Omental fat pad (tissue), 4 donors: ENCODE measurements around the gene DAB2. TPM values are rescaled to one million over a fixed set of nuclear protein-coding genes. Genes with fewer than 3 reads are reported as not detected.

Experiments used
- ATAC-seq: fragments of 150-250 bp; one replicate; pipeline ENCODE4 v1.9.1; 2016; ENCODE audit warnings: mild to moderate bottlenecking, moderate library complexity; ENCODE audit not compliant: low FRiP score
- DNase-seq: peaks from one replicate; pipeline ENCODE4 v3.0.0-alpha.2; 2019; ENCODE audit warnings: low spot score
- CTCF ChIP-seq, 3 donors: fragments of 450-650 bp; IDR thresholded peaks; one replicate each; pipeline ENCODE4 v1.5.1; 2016 to 2017; ENCODE audit warnings: antibody characterized with exemption in 3 of 3, mild to moderate bottlenecking in 3 of 3, moderate library complexity in 2 of 3
- total RNA-seq, 4 donors: library from RNA; depleted of rRNA; stranded (reverse); fragments of >200 nt; gene quantifications; one replicate each; pipeline ENCODE4 v1.1.0, GENCODE V29; 2016

Gene DAB2
- total RNA-seq, 4 donors from 2014 or later, result 141 to 255 (median 171) TPM

GRCh38 chr5:39422728-39423285 lies 2.0 kb downstream of the DAB2 start:
- no peak for ATAC-seq
- TF ChIP-seq CTCF (IDR thresholded peaks at IDR 0.05), result no peak
- no peak for DNase-seq

GRCh38 chr5:39422036-39422606 lies 2.7 kb downstream of the DAB2 start:
- ATAC-seq, result no peak
- DNase-seq, result no peak
- TF ChIP-seq CTCF (IDR thresholded peaks at IDR 0.05), result no peak

GRCh38 chr5:39420482-39421145 lies 4.2 kb downstream of the DAB2 start:
- TF ChIP-seq CTCF (IDR thresholded peaks at IDR 0.05), result no peak
- ATAC-seq, result peak; percentile 62
- DNase-seq, result no peak

- DNase-seq (no peak), ATAC-seq (no peak)
- no peak for TF ChIP-seq CTCF (IDR thresholded peaks at IDR 0.05)
Observed at GRCh38 chr5:39419796-39420195, 5.0 kb downstream of the DAB2 start.

GRCh38 chr5:39417979-39418378 lies 6.8 kb downstream of the DAB2 start:
- ATAC-seq (no peak), DNase-seq (no peak)
- no peak for TF ChIP-seq CTCF (IDR thresholded peaks at IDR 0.05)

GRCh38 chr5:39415201-39415600 lies 9.6 kb downstream of the DAB2 start:
- ATAC-seq (no peak), DNase-seq (no peak)
- no peak for TF ChIP-seq CTCF (IDR thresholded peaks at IDR 0.05)

- DNase-seq, result no peak
- no peak for TF ChIP-seq CTCF (IDR thresholded peaks at IDR 0.05)
- no peak for ATAC-seq
Observed at GRCh38 chr5:39414426-39414825, 10.4 kb downstream of the DAB2 start.
